GM06990 (cell line): ENCODE data around the gene PGGHG.

ENCODE experiments used
- DNase-seq: peaks from one replicate; pipeline ENCODE4 v3.0.0-alpha.2; 2011; ENCODE audit not compliant: insufficient read length; ENCODE audit errors: extremely low read depth
- H3K27me3 ChIP-seq: replicated peaks from 2 replicates; pipeline ENCODE4 v1.6.0; 2011; ENCODE audit warnings: low read length; ENCODE audit not compliant: control insufficient read depth, insufficient read depth
- H3K36me3 ChIP-seq: 2 replicates; pipeline ENCODE4 v1.5.1; 2011; ENCODE audit warnings: low read length; ENCODE audit not compliant: control insufficient read depth, insufficient read depth
- H3K4me3 ChIP-seq: replicated peaks from 2 replicates; pipeline ENCODE4 v1.5.1; 2011; ENCODE audit warnings: low read depth, mild to moderate bottlenecking, control low read depth, low read length
- CTCF ChIP-seq: IDR thresholded peaks from 2 replicates; pipeline ENCODE4 v1.5.1; 2011; ENCODE audit warnings: low read length, control low read depth, mild to moderate bottlenecking, inconsistent platforms; ENCODE audit not compliant: insufficient read depth, poor library complexity, severe bottlenecking

The PGGHG gene

GRCh38 chr11:270451-271318, 18.2 kb upstream of the PGGHG start:
- Histone ChIP-seq H3K27me3 (no peaks in the 10 kb centered on the region), H3K4me3 (no peak overlapping the region), H3K36me3 (no peaks in the 10 kb centered on the region)
- TF ChIP-seq CTCF = no peak
- DNase-seq = no peak

GRCh38 chr11:271319-271715, 17.6 kb upstream of the PGGHG start:
- Histone ChIP-seq H3K27me3 (no peaks in the 10 kb centered on the region), H3K36me3 (no peaks in the 10 kb centered on the region), H3K4me3 (no peak overlapping the region)
- no peak for TF ChIP-seq CTCF
- no peak for DNase-seq

GRCh38 chr11:272195-272930, 16.6 kb upstream of the PGGHG start:
- no peaks in the 10 kb centered on the region for H3K36me3 ChIP-seq
- TF ChIP-seq CTCF = no peak
- H3K27me3 ChIP-seq = no peaks in the 10 kb centered on the region
- DNase-seq = no peak
- H3K4me3 ChIP-seq = no peak overlapping the region

GRCh38 chr11:272931-273198, 16.1 kb upstream of the PGGHG start:
- DNase-seq = no peak
- Histone ChIP-seq H3K27me3 (no peaks in the 10 kb centered on the region), H3K4me3 (no peak overlapping the region), H3K36me3 (no peaks in the 10 kb centered on the region)
- no peak for TF ChIP-seq CTCF

- no peaks in the 10 kb centered on the region for H3K36me3 ChIP-seq
- no peak for DNase-seq
- no peak for TF ChIP-seq CTCF
- no peak overlapping the region for H3K4me3 ChIP-seq
- no peaks in the 10 kb centered on the region; the same call in 1 of the 2 replicates for H3K27me3 ChIP-seq
Observed at GRCh38 chr11:276219-276618, 12.7 kb upstream of the PGGHG start.
